ENCODE results near the gene IL6.

IL6 gene

GRCh38 chr7:22725585-22725984 is 1.4 kb upstream of the IL6 start:
- in situ Hi-C loops (cut with HindIII; ENCODE audit: low sequenced_read_pairs): no loop called here

- in situ Hi-C loops (cut with HindIII; ENCODE audit: low sequenced_read_pairs): no loop called here
Observed at GRCh38 chr7:22726345-22726906, 574 bp upstream of the IL6 start.

- in situ Hi-C loops (cut with HindIII; ENCODE audit: low sequenced_read_pairs): no loop called here
Observed at GRCh38 chr7:22727714-22728035, 675 bp downstream of the IL6 start.

- in situ Hi-C loops (cut with HindIII; ENCODE audit: low sequenced_read_pairs): no loop called here
Observed at GRCh38 chr7:22728401-22729029, 1.5 kb downstream of the IL6 start.

- in situ Hi-C loops (cut with HindIII; ENCODE audit: low sequenced_read_pairs): no loop called here
Observed at GRCh38 chr7:22729180-22729825, 2.3 kb downstream of the IL6 start.

GRCh38 chr7:22730066-22730710 is 3.2 kb downstream of the IL6 start:
- in situ Hi-C loops (cut with HindIII; ENCODE audit: low sequenced_read_pairs): loop anchor here (5.0 kb wide), 1 partner anchor 173 kb away; no protein-coding TSS in a partner anchor

- in situ Hi-C loops (cut with HindIII; ENCODE audit: low sequenced_read_pairs): loop anchor here (5.0 kb wide), 1 partner anchor 174 kb away; no protein-coding TSS in a partner anchor
Observed at GRCh38 chr7:22730921-22731654, 4.1 kb downstream of the IL6 start.

GRCh38 chr7:22731766-22732165 is 4.8 kb downstream of the IL6 start:
- in situ Hi-C loops (cut with HindIII; ENCODE audit: low sequenced_read_pairs): loop anchor here (5.0 kb wide), 1 partner anchor 174 kb away; no protein-coding TSS in a partner anchor

GRCh38 chr7:22732556-22733126 is 5.6 kb downstream of the IL6 start:
- in situ Hi-C loops (cut with HindIII; ENCODE audit: low sequenced_read_pairs): loop anchor here (5.0 kb wide), 1 partner anchor 175 kb away; no protein-coding TSS in a partner anchor

GRCh38 chr7:22733761-22734160 is 6.8 kb downstream of the IL6 start:
- in situ Hi-C loops (cut with HindIII; ENCODE audit: low sequenced_read_pairs): loop anchor here (5.0 kb wide), 1 partner anchor 176 kb away; no protein-coding TSS in a partner anchor

GRCh38 chr7:22743014-22743413 is 16.0 kb downstream of the IL6 start:
- in situ Hi-C loops (cut with HindIII; ENCODE audit: low sequenced_read_pairs): no loop called here

- in situ Hi-C loops (cut with HindIII; ENCODE audit: low sequenced_read_pairs): no loop called here
Observed at GRCh38 chr7:22751341-22751740, 24.3 kb downstream of the IL6 start.

- in situ Hi-C loops (cut with HindIII; ENCODE audit: low sequenced_read_pairs): no loop called here
Observed at GRCh38 chr7:22757338-22757994, 30.5 kb downstream of the IL6 start.

GRCh38 chr7:22758576-22758975 is 31.6 kb downstream of the IL6 start:
- in situ Hi-C loops (cut with HindIII; ENCODE audit: low sequenced_read_pairs): no loop called here

- in situ Hi-C loops (cut with HindIII; ENCODE audit: low sequenced_read_pairs): no loop called here
Observed at GRCh38 chr7:22759721-22760120, 32.7 kb downstream of the IL6 start.

- in situ Hi-C loops (cut with HindIII; ENCODE audit: low sequenced_read_pairs): no loop called here
Observed at GRCh38 chr7:22762866-22763265, 35.9 kb downstream of the IL6 start.

- in situ Hi-C loops (cut with HindIII; ENCODE audit: low sequenced_read_pairs): no loop called here
Observed at GRCh38 chr7:22765609-22766008, 38.6 kb downstream of the IL6 start.

GRCh38 chr7:22771194-22771871 is 44.3 kb downstream of the IL6 start:
- in situ Hi-C loops (cut with HindIII; ENCODE audit: low sequenced_read_pairs): no loop called here

- in situ Hi-C loops (cut with HindIII; ENCODE audit: low sequenced_read_pairs): no loop called here
Observed at GRCh38 chr7:22771872-22772228, 44.9 kb downstream of the IL6 start.

- in situ Hi-C loops (cut with HindIII; ENCODE audit: low sequenced_read_pairs): no loop called here
Observed at GRCh38 chr7:22772885-22773284, 45.9 kb downstream of the IL6 start.

All from DLD1 (cell line).